Dedifferentiated amniotic fluid mesenchymal stem cell (primary cell): ENCODE data around the gene ITPR1.

Source experiments
- DNase-seq: peaks from one replicate; pipeline ENCODE4 v3.0.0-alpha.2; 2016; ENCODE audit errors: extremely low spot score

ITPR1 gene

GRCh38 chr3:4509983-4510755 is 17.0 kb downstream of the ITPR1 start:
- no peak for DNase-seq

GRCh38 chr3:4511491-4512262 is 18.5 kb downstream of the ITPR1 start:
- DNase-seq: no peak

- DNase-seq: no peak
Observed at GRCh38 chr3:4512895-4513616, 19.9 kb downstream of the ITPR1 start.

GRCh38 chr3:4514321-4514720 is 21.2 kb downstream of the ITPR1 start:
- DNase-seq: no peak

- DNase-seq: no peak
Observed at GRCh38 chr3:4514916-4515315, 21.8 kb downstream of the ITPR1 start.

- DNase-seq: no peak
Observed at GRCh38 chr3:4515916-4516579, 22.9 kb downstream of the ITPR1 start.

- DNase-seq: no peak
Observed at GRCh38 chr3:4517093-4517492, 23.9 kb downstream of the ITPR1 start.

- DNase-seq: no peak
Observed at GRCh38 chr3:4517643-4518311, 24.6 kb downstream of the ITPR1 start.

GRCh38 chr3:4520033-4520816 is 27.1 kb downstream of the ITPR1 start:
- DNase-seq: no peak

GRCh38 chr3:4522947-4523346 is 29.8 kb downstream of the ITPR1 start:
- no peak for DNase-seq

GRCh38 chr3:4523710-4524698 is 30.9 kb downstream of the ITPR1 start:
- no peak for DNase-seq

- no peak for DNase-seq
Observed at GRCh38 chr3:4525560-4526223, 32.5 kb downstream of the ITPR1 start.

- DNase-seq: no peak
Observed at GRCh38 chr3:4528320-4528719, 35.2 kb downstream of the ITPR1 start.

GRCh38 chr3:4528819-4529600 is 35.9 kb downstream of the ITPR1 start:
- no peak for DNase-seq

- no peak for DNase-seq
Observed at GRCh38 chr3:4529876-4530588, 36.9 kb downstream of the ITPR1 start.

- DNase-seq: no peak
Observed at GRCh38 chr3:4531478-4532025, 38.4 kb downstream of the ITPR1 start.

GRCh38 chr3:4532535-4533112 is 39.5 kb downstream of the ITPR1 start:
- no peak for DNase-seq
